Measurements from ENCODE around the gene PDPK1.
"Not testable (repeated sequence)": the region's sequence is repeated elsewhere in the genome, so short reads cannot be mapped to it uniquely, and the experiment has no call there.

Gene PDPK1

DNA sequence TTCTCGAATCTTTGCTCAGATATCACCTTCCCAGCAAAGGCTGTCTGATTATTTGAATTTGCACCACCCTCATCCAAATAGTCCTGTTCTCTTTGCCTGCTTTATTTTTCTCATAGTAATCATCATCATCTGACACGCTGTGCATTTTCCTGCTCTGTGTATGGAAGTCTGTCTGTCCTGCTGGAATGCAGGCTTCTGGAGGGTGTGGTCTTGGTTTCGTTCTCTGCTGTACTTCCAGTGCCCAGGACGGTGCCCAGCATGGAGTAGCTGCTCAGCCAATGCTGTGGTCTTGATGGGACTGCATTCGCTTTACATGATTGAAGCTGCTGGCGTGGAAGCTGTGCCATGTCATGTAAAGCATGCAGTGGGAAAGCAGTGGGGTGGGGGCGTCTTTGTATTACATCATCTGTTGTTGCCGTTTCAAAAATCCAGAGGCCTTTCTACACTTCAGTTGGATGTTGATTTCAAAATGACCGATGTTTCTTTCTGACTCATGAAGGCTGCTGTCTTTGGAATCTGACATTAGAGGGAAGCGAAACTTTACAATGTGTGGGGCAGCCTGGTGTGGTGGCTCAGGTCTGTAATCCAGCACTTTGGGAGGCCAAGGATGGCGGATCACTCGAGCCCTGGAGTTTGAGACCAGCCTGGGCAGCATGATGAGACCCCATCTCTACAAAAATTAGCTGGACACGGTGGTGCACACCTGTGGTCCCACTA lies 17.0 kb downstream of the PDPK1 start:
- not testable (repeated sequence) for H3K9ac ChIP-seq (ENCODE audit: low read length); H3K79me2 ChIP-seq (ENCODE audit: control insufficient read depth, insufficient read depth, low read length); H3K27me3 ChIP-seq (ENCODE audit: insufficient read depth, low read length, poor library complexity); H2BK15ac ChIP-seq (replicated peaks; ENCODE audit: low read depth); H3K4me2 ChIP-seq (ENCODE audit: low read length); H3K18ac ChIP-seq (ENCODE audit: low read length); H3K79me1 ChIP-seq (ENCODE audit: low read length); DNase-seq; H4K8ac ChIP-seq (ENCODE audit: low read depth, low read length); H3K36me3 ChIP-seq (ENCODE audit: control insufficient read depth, insufficient read depth, low read length); H2BK5ac ChIP-seq (ENCODE audit: low read length); H2AK5ac ChIP-seq (ENCODE audit: low read length); H3K4me3 ChIP-seq (ENCODE audit: low read length); H3K56ac ChIP-seq (ENCODE audit: low read length); H3K23ac ChIP-seq (ENCODE audit: low read length); H4K5ac ChIP-seq (ENCODE audit: low read length); H3K4ac ChIP-seq (ENCODE audit: low read depth, low read length); H3K27ac ChIP-seq (ENCODE audit: low read depth, low read length); H3K4me1 ChIP-seq (ENCODE audit: control insufficient read depth, low read depth, low read length); H2BK120ac ChIP-seq (ENCODE audit: low read depth, low read length)
- WGBS (ENCODE audit: extremely low coverage, insufficient coverage, low lambda C conversion rate) = no CpG with 5 or more reads among the region's 13 CpGs

- DNase-seq; H3K4me2 ChIP-seq (ENCODE audit: low read length): not testable (repeated sequence)
Measured at GRCh38 chr16:2557150-2557549, 19.3 kb downstream of the PDPK1 start.

GRCh38 chr16:2560131-2560797 lies 22.4 kb downstream of the PDPK1 start:
- H3K18ac ChIP-seq (ENCODE audit: low read length); H3K4me3 ChIP-seq (ENCODE audit: low read length); H2BK15ac ChIP-seq (replicated peaks; ENCODE audit: low read depth); H3K79me1 ChIP-seq (ENCODE audit: low read length); H3K79me2 ChIP-seq (ENCODE audit: control insufficient read depth, insufficient read depth, low read length); H3K27me3 ChIP-seq (ENCODE audit: insufficient read depth, low read length, poor library complexity); H3K9ac ChIP-seq (ENCODE audit: low read length); H4K8ac ChIP-seq (ENCODE audit: low read depth, low read length); H2BK5ac ChIP-seq (ENCODE audit: low read length); DNase-seq; H3K23ac ChIP-seq (ENCODE audit: low read length); H3K4me1 ChIP-seq (ENCODE audit: control insufficient read depth, low read depth, low read length); H3K4ac ChIP-seq (ENCODE audit: low read depth, low read length); H2AK5ac ChIP-seq (ENCODE audit: low read length); H3K56ac ChIP-seq (ENCODE audit: low read length); H2BK120ac ChIP-seq (ENCODE audit: low read depth, low read length); H3K36me3 ChIP-seq (ENCODE audit: control insufficient read depth, insufficient read depth, low read length); H4K5ac ChIP-seq (ENCODE audit: low read length); H3K27ac ChIP-seq (ENCODE audit: low read depth, low read length); H3K4me2 ChIP-seq (ENCODE audit: low read length): not testable (repeated sequence)
- WGBS (ENCODE audit: extremely low coverage, insufficient coverage, low lambda C conversion rate) = no CpG with 5 or more reads among the region's 17 CpGs

More at GRCh38 chr16:2557150-2557549, 19.3 kb downstream of the PDPK1 start:
- not testable (repeated sequence) for H3K56ac ChIP-seq (ENCODE audit: low read length); H4K5ac ChIP-seq (ENCODE audit: low read length); H4K8ac ChIP-seq (ENCODE audit: low read depth, low read length); H3K79me2 ChIP-seq (ENCODE audit: control insufficient read depth, insufficient read depth, low read length); H3K4me3 ChIP-seq (ENCODE audit: low read length); H3K18ac ChIP-seq (ENCODE audit: low read length); H2BK120ac ChIP-seq (ENCODE audit: low read depth, low read length); H2AK5ac ChIP-seq (ENCODE audit: low read length); H3K36me3 ChIP-seq (ENCODE audit: control insufficient read depth, insufficient read depth, low read length); H3K4me1 ChIP-seq (ENCODE audit: control insufficient read depth, low read depth, low read length); H3K23ac ChIP-seq (ENCODE audit: low read length); H2BK15ac ChIP-seq (replicated peaks; ENCODE audit: low read depth); H3K27ac ChIP-seq (ENCODE audit: low read depth, low read length); H3K9ac ChIP-seq (ENCODE audit: low read length); H3K27me3 ChIP-seq (ENCODE audit: insufficient read depth, low read length, poor library complexity); H3K79me1 ChIP-seq (ENCODE audit: low read length); H3K4ac ChIP-seq (ENCODE audit: low read depth, low read length); H2BK5ac ChIP-seq (ENCODE audit: low read length)
- WGBS (ENCODE audit: extremely low coverage, insufficient coverage, low lambda C conversion rate) = no CpG with 5 or more reads among the region's 15 CpGs

- not testable (repeated sequence) for H3K23ac ChIP-seq (ENCODE audit: low read length); H2BK15ac ChIP-seq (replicated peaks; ENCODE audit: low read depth); DNase-seq; H3K27me3 ChIP-seq (ENCODE audit: insufficient read depth, low read length, poor library complexity); H3K4ac ChIP-seq (ENCODE audit: low read depth, low read length); H2AK5ac ChIP-seq (ENCODE audit: low read length); H3K79me2 ChIP-seq (ENCODE audit: control insufficient read depth, insufficient read depth, low read length); H4K8ac ChIP-seq (ENCODE audit: low read depth, low read length); H3K36me3 ChIP-seq (ENCODE audit: control insufficient read depth, insufficient read depth, low read length); H3K4me2 ChIP-seq (ENCODE audit: low read length); H3K4me3 ChIP-seq (ENCODE audit: low read length); H4K5ac ChIP-seq (ENCODE audit: low read length); H3K4me1 ChIP-seq (ENCODE audit: control insufficient read depth, low read depth, low read length); H2BK120ac ChIP-seq (ENCODE audit: low read depth, low read length); H3K9ac ChIP-seq (ENCODE audit: low read length); H3K79me1 ChIP-seq (ENCODE audit: low read length); H2BK5ac ChIP-seq (ENCODE audit: low read length); H3K18ac ChIP-seq (ENCODE audit: low read length); H3K56ac ChIP-seq (ENCODE audit: low read length); H3K27ac ChIP-seq (ENCODE audit: low read depth, low read length)
- no CpG with 5 or more reads among the region's 4 CpGs for WGBS (ENCODE audit: extremely low coverage, insufficient coverage, low lambda C conversion rate)
Measured at GRCh38 chr16:2560798-2561133, 22.9 kb downstream of the PDPK1 start.

DNA sequence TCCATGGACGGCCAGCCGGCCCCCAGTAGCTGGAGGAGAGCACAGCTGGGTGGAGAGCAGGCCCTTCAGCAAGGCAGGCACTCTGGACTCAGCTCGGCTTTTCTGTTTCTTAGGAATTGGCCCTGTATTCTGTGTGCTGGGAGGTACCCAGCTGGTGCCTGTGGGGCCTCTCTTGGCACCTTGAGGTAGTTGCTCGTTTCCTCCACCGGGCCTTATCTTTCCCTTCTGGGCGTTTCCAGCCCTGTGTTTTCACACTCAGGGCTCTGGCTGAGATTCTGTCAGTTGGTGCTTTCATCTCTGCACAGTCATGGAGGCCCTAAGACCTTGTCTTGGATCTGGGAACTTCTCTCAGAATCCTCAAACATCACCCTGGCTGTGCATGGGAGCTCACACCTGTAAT lies 29.7 kb downstream of the PDPK1 start:
- not testable (repeated sequence) for H3K23ac ChIP-seq (ENCODE audit: low read length); H3K27me3 ChIP-seq (ENCODE audit: insufficient read depth, low read length, poor library complexity); H3K36me3 ChIP-seq (ENCODE audit: control insufficient read depth, insufficient read depth, low read length); H3K79me1 ChIP-seq (ENCODE audit: low read length); H4K5ac ChIP-seq (ENCODE audit: low read length); H3K4me3 ChIP-seq (ENCODE audit: low read length); H3K4me2 ChIP-seq (ENCODE audit: low read length); H4K8ac ChIP-seq (ENCODE audit: low read depth, low read length); H3K4me1 ChIP-seq (ENCODE audit: control insufficient read depth, low read depth, low read length); DNase-seq; H3K18ac ChIP-seq (ENCODE audit: low read length); H2BK5ac ChIP-seq (ENCODE audit: low read length); H3K56ac ChIP-seq (ENCODE audit: low read length); H2BK15ac ChIP-seq (replicated peaks; ENCODE audit: low read depth); H3K27ac ChIP-seq (ENCODE audit: low read depth, low read length); H3K79me2 ChIP-seq (ENCODE audit: control insufficient read depth, insufficient read depth, low read length); H2BK120ac ChIP-seq (ENCODE audit: low read depth, low read length); H2AK5ac ChIP-seq (ENCODE audit: low read length); H3K4ac ChIP-seq (ENCODE audit: low read depth, low read length); H3K9ac ChIP-seq (ENCODE audit: low read length)
- WGBS (ENCODE audit: extremely low coverage, insufficient coverage, low lambda C conversion rate) = no CpG with 5 or more reads among the region's 6 CpGs

- H3K56ac ChIP-seq (ENCODE audit: low read length); H3K4me2 ChIP-seq (ENCODE audit: low read length): not testable (repeated sequence)
Measured at GRCh38 chr16:2568573-2568972, 30.8 kb downstream of the PDPK1 start.

More at GRCh38 chr16:2568573-2568972, 30.8 kb downstream of the PDPK1 start:
- not testable (repeated sequence) for H2AK5ac ChIP-seq (ENCODE audit: low read length); H3K4me1 ChIP-seq (ENCODE audit: control insufficient read depth, low read depth, low read length); H2BK5ac ChIP-seq (ENCODE audit: low read length); H3K27me3 ChIP-seq (ENCODE audit: insufficient read depth, low read length, poor library complexity); H3K23ac ChIP-seq (ENCODE audit: low read length); H3K27ac ChIP-seq (ENCODE audit: low read depth, low read length); H3K18ac ChIP-seq (ENCODE audit: low read length); DNase-seq; H4K5ac ChIP-seq (ENCODE audit: low read length); H2BK120ac ChIP-seq (ENCODE audit: low read depth, low read length); H2BK15ac ChIP-seq (replicated peaks; ENCODE audit: low read depth); H3K9ac ChIP-seq (ENCODE audit: low read length); H4K8ac ChIP-seq (ENCODE audit: low read depth, low read length); H3K79me2 ChIP-seq (ENCODE audit: control insufficient read depth, insufficient read depth, low read length); H3K4ac ChIP-seq (ENCODE audit: low read depth, low read length); H3K4me3 ChIP-seq (ENCODE audit: low read length); H3K79me1 ChIP-seq (ENCODE audit: low read length); H3K36me3 ChIP-seq (ENCODE audit: control insufficient read depth, insufficient read depth, low read length)
- WGBS (ENCODE audit: extremely low coverage, insufficient coverage, low lambda C conversion rate) = no CpG with 5 or more reads among the region's 11 CpGs
